ENCODE data around the gene PDIA3. TPM values are rescaled to one million over a fixed set of nuclear protein-coding genes. Genes with fewer than 3 reads are reported as not detected.
A peak's percentile ranks its signal among the peaks of the same experiment; 100 is the strongest.

PDIA3 gene
- total and polyA plus RNA-seq, 8 donors, result 16.3 to 227 (median 89.1) TPM

- no peak overlapping the region for H3K4me3 ChIP-seq
- WGBS, 5 donors, result 58 to 67% (median 62%) methylated on average over 5 of the region's 5 CpGs
- H3K27me3 ChIP-seq, result no peaks in the 10 kb centered on the region
- intact Hi-C loops (cut with DNase I; ENCODE audit: low total_unique reads), result no loop called here
- H3K4me1 ChIP-seq, result peaks cover 0 to under 1% (median 0%) of the 10 kb centered on the region in 4 donors
- peaks cover 68 to 99% (median 95%) of the 10 kb centered on the region in 4 donors for H3K36me3 ChIP-seq
- H3K9me3 ChIP-seq, result no peaks in the 10 kb centered on the region
- peak; percentile 54 to 81 for DNase-seq
- H3K27ac ChIP-seq, result no peak overlapping the region
- TF ChIP-seq CTCF (IDR thresholded peaks at IDR 0.05), result peak in 5 of 7 experiments; percentile 35 to 78 (median 70)
- no peak for TF ChIP-seq POLR2A (IDR thresholded peaks at IDR 0.05)
Measured at GRCh38 chr15:43769584-43770228, 23.5 kb downstream of the PDIA3 start.

GRCh38 chr15:43771816-43772215, 25.6 kb downstream of the PDIA3 start:
- TF ChIP-seq POLR2AphosphoS5 (IDR thresholded peaks at IDR 0.05), result no peak
- no peak for TF ChIP-seq POLR2A (IDR thresholded peaks at IDR 0.05)
- TF ChIP-seq CTCF (IDR thresholded peaks at IDR 0.05), result no peak
- no peak for TF ChIP-seq EP300 (IDR thresholded peaks at IDR 0.05)
- WGBS, 5 donors, result 56 to 82% (median 69%) methylated on average over 2 of the region's 2 CpGs
- Histone ChIP-seq H3K9me3 (no peaks in the 10 kb centered on the region), H3K36me3 (peaks cover 50 to 78% (median 74%) of the 10 kb centered on the region in 4 donors), H3K4me3 (no peak overlapping the region), H3K27ac (no peak overlapping the region), H3K27me3 (no peaks in the 10 kb centered on the region), H3K4me1 (peaks cover 4 to 21% (median 17%) of the 10 kb centered on the region in 4 donors)
- intact Hi-C loops (cut with DNase I; ENCODE audit: low total_unique reads), result no loop called here
- no peak for DNase-seq

GRCh38 chr15:43772624-43773023, 26.4 kb downstream of the PDIA3 start:
- H3K4me3 ChIP-seq, result no peak overlapping the region
- H3K36me3 ChIP-seq, result peaks cover 42 to 70% (median 66%) of the 10 kb centered on the region in 4 donors
- intact Hi-C loops (cut with DNase I; ENCODE audit: low total_unique reads), result no loop called here
- no peaks in the 10 kb centered on the region for H3K27me3 ChIP-seq
- no peak for DNase-seq
- peaks cover 4 to 23% (median 21%) of the 10 kb centered on the region in 4 donors for H3K4me1 ChIP-seq
- H3K27ac ChIP-seq, result no peak overlapping the region
- no peaks in the 10 kb centered on the region for H3K9me3 ChIP-seq
- TF ChIP-seq CTCF (IDR thresholded peaks at IDR 0.05), result no peak
- TF ChIP-seq POLR2AphosphoS5 (IDR thresholded peaks at IDR 0.05), result no peak
- TF ChIP-seq POLR2A (IDR thresholded peaks at IDR 0.05), result no peak
- no peak for TF ChIP-seq EP300 (IDR thresholded peaks at IDR 0.05)

GRCh38 chr15:43774062-43774461, 27.8 kb downstream of the PDIA3 start:
- Histone ChIP-seq H3K9me3 (no peaks in the 10 kb centered on the region), H3K36me3 (peaks cover 29 to 55% (median 52%) of the 10 kb centered on the region in 4 donors), H3K4me3 (no peak overlapping the region), H3K27ac (peak overlapping the region in 1 of 5 donors; percentile 96), H3K4me1 (peaks cover 4 to 30% (median 27%) of the 10 kb centered on the region in 4 donors), H3K27me3 (no peaks in the 10 kb centered on the region)
- no peak for DNase-seq
- no peak for TF ChIP-seq CTCF (IDR thresholded peaks at IDR 0.05)
- no peak for TF ChIP-seq POLR2AphosphoS5 (IDR thresholded peaks at IDR 0.05)
- no peak for TF ChIP-seq POLR2A (IDR thresholded peaks at IDR 0.05)
- no peak for TF ChIP-seq EP300 (IDR thresholded peaks at IDR 0.05)
- WGBS, 5 donors, result 46 to 66% (median 53%) methylated on average over 4 of the region's 4 CpGs
- intact Hi-C loops (cut with DNase I; ENCODE audit: low total_unique reads), result no loop called here
